ENCODE data around the gene TIMM44. TPM values are rescaled to one million over a fixed set of nuclear protein-coding genes. Genes with fewer than 3 reads are reported as not detected.

TIMM44 gene
- total RNA-seq, 1 donor from 2014 or later: 92.5 TPM

- H3K27me3 Mint-ChIP-seq: peaks cover 5% of the 10 kb centered on the region
- ChIA-PET CTCF (interaction anchor here (1.1 kb wide), 1 partner anchor 10 kb away, joined by 3 read pairs; no protein-coding TSS in a partner anchor), POLR2A (no interaction called here)
- H3K4me3 Mint-ChIP-seq: no peak overlapping the region
- DNase-seq (no peak), ATAC-seq (ENCODE audit: low read depth) (no peak)
- H3K27ac Mint-ChIP-seq: no peak overlapping the region
- no peaks in the 10 kb centered on the region for H3K4me1 Mint-ChIP-seq
- TF ChIP-seq CTCF (IDR thresholded peaks at IDR 0.05): no peak
- intact Hi-C loops (cut with micrococcal nuclease): no loop called here
- no peaks in the 10 kb centered on the region for H3K36me3 Mint-ChIP-seq (ENCODE audit: low read depth)
- no peaks in the 10 kb centered on the region for H3K9me3 Mint-ChIP-seq
Observed at GRCh38 chr19:7879836-7880235, 63.6 kb downstream of the TIMM44 start.

DNA sequence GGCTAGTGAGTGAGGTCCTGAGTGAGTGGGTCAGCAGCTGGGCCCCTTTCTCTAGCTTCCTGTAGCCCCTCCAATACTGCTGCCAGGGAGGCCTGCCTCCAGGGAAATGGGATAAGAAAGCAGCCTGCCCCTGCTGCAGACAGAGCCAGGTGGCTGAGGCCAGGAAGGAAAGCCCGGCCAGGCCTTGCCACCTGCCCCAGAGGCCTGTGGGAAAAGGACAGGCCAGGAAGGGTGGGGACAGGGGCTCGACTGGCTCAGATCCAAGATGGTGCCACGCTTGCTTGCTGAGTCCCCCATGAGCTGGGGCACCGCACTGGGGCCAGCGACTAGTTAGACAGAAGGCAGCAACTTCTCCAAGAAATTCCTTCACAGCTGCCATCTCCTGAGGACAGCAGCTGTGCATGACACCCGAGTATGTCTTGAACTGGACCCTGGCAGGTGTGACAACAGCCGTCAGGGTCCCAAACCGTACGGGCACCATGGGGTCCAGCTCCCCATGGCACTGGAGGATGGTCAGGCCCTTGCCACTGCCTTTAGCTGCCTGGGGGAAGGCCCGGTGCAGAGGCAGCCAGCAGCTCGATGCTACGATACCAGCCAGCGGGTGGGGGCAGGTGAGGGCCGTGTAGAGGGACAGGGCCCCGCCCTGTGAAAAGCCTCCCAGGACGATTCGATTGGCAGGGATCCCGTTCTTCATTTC, 64.2 kb downstream of the TIMM44 start:
- POLR2A ChIA-PET: no interaction called here
- no peak overlapping the region for H3K4me3 Mint-ChIP-seq
- H3K9me3 Mint-ChIP-seq: no peaks in the 10 kb centered on the region
- DNase-seq: no peak
- intact Hi-C loops (cut with micrococcal nuclease): no loop called here
- no peak for TF ChIP-seq CTCF (IDR thresholded peaks at IDR 0.05)
- ATAC-seq (ENCODE audit: low read depth): no peak
- no peak overlapping the region for H3K27ac Mint-ChIP-seq
- peaks cover 4% of the 10 kb centered on the region for H3K4me1 Mint-ChIP-seq
- H3K36me3 Mint-ChIP-seq (ENCODE audit: low read depth): no peaks in the 10 kb centered on the region
- H3K27me3 Mint-ChIP-seq: peaks cover 7% of the 10 kb centered on the region
- CTCF ChIA-PET: interaction anchor here (1.1 kb wide), 1 partner anchor 10 kb away, joined by 3 read pairs; no protein-coding TSS in a partner anchor

GRCh38 chr19:7877249-7877836, 66.1 kb downstream of the TIMM44 start:
- peaks cover 13% of the 10 kb centered on the region for H3K27me3 Mint-ChIP-seq
- no peak for ATAC-seq (ENCODE audit: low read depth)
- H3K9me3 Mint-ChIP-seq: no peaks in the 10 kb centered on the region
- no peak overlapping the region for H3K4me3 Mint-ChIP-seq
- no peak overlapping the region for H3K27ac Mint-ChIP-seq
- intact Hi-C loops (cut with micrococcal nuclease): no loop called here
- ChIA-PET CTCF (no interaction called here), POLR2A (no interaction called here)
- H3K4me1 Mint-ChIP-seq: peaks cover 12% of the 10 kb centered on the region
- H3K36me3 Mint-ChIP-seq (ENCODE audit: low read depth): no peaks in the 10 kb centered on the region
- DNase-seq: no peak
- TF ChIP-seq CTCF (IDR thresholded peaks at IDR 0.05): no peak

Other genes with a start within 250 kb of the TIMM44 start
- 191 and 193 TPM in 2 replicates for gene FCER2, start 241.5 kb downstream of the TIMM44 start, total RNA-seq
- 0.55 and 0.78 TPM in 2 replicates for gene CLEC4G, start 211.6 kb downstream of the TIMM44 start, total RNA-seq
- 0.11 and 0.24 TPM in 2 replicates for gene CD209, start 196.1 kb downstream of the TIMM44 start, total RNA-seq
- gene CLEC4M, start 180.4 kb downstream of the TIMM44 start, total RNA-seq: 1.3 and 2.0 TPM in 2 replicates
- gene EVI5L, start 113.4 kb downstream of the TIMM44 start, total RNA-seq: 9.2 and 12.8 TPM in 2 replicates
- gene PRR36, start 69.3 kb downstream of the TIMM44 start, total RNA-seq: not detected in 2 replicates
- not detected in 2 replicates for gene LRRC8E, start 55.2 kb downstream of the TIMM44 start, total RNA-seq
- 46.3 and 52.8 TPM in 2 replicates for gene MAP2K7, start 39.8 kb downstream of the TIMM44 start, total RNA-seq
- not detected in 2 replicates for gene TGFBR3L, start 28.8 kb downstream of the TIMM44 start, total RNA-seq
- gene SNAPC2, start 23.3 kb downstream of the TIMM44 start, total RNA-seq: 14.4 and 15.3 TPM in 2 replicates
- not detected in 2 replicates for gene CTXN1, start 17.5 kb downstream of the TIMM44 start, total RNA-seq
- 83.5 and 87.1 TPM in 2 replicates for gene ELAVL1, start 62.0 kb upstream of the TIMM44 start, total RNA-seq
- not detected in 2 replicates for gene CCL25, start 109.1 kb upstream of the TIMM44 start, total RNA-seq
- gene FBN3, start 205.9 kb upstream of the TIMM44 start, total RNA-seq: not detected in 2 replicates